ENCODE results near the gene TSPYL2.

TSPYL2 gene

GRCh38 chrX:53080628-53081580 is 1.3 kb upstream of the TSPYL2 start:
- DNase-seq: no peak

- DNase-seq: no peak
Measured at GRCh38 chrX:53082773-53083616, 828 bp downstream of the TSPYL2 start.

DNA sequence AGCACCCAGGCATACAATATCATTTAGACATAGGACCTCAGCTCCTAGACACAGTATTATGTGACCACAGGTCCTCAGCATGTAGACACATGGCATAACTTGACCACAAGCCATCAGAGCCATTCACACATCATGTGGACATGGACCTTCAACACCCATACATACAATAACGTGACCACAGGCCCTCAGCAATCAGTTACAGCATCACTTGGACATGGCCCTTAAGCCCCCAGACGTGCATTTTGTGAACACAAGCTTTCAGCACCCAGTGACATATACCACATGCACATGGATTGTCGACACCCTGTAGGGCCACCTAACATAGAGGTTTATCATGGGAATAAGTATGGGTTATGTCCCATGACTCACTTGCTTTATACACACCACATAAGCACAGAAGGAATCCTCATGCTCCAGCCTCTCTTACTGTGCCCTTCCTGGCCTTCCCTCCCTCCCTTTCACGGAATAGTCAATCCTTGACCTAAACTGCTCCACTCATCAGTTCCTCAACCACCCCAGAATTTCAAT is 1.9 kb downstream of the TSPYL2 start:
- DNase-seq: no peak

DNA sequence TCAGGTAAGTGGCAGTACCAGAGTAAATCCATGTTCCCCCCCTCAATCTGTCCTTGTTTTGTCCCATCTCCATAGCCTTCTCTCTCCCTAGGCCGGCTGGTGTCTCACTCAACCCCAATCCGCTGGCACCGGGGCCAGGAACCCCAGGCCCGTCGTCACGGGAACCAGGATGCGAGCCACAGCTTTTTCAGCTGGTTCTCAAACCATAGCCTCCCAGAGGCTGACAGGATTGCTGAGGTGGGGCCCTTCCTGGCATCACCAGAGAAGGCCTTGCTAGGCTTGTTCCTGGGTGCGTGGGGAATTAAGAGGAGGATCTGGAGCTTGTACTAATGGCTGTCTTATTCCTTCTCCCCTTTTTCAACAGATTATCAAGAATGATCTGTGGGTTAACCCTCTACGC is 2.7 kb downstream of the TSPYL2 start:
- DNase-seq: no peak

DNA sequence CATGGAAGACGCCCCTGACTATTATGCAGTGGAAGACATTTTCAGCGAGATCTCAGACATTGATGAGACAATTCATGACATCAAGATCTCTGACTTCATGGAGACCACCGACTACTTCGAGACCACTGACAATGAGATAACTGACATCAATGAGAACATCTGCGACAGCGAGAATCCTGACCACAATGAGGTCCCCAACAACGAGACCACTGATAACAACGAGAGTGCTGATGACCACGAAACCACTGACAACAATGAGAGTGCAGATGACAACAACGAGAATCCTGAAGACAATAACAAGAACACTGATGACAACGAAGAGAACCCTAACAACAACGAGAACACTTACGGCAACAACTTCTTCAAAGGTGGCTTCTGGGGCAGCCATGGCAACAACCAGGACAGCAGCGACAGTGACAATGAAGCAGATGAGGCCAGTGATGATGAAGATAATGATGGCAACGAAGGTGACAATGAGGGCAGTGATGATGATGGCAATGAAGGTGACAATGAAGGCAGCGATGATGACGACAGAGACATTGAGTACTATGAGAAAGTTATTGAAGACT is 3.6 kb downstream of the TSPYL2 start:
- no peak for DNase-seq

DNA sequence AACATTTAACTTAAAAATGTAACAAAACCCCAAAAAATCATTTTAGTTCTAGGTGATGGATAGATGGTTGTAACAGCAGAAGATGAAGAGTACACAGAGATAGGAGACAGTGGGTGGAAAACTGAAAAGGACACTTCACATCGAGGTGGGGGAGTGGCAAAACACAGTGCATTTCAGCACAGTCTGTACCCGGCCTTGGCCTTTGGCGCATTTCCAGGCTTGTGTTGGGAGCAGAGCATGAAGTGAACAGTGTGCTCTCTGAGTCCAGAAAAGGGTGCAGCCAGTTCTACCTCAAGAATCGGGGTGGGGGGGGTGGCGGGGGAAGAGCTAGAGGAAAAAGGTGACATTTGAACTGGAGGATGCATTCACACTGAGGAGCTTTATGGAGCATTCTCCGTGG is 4.3 kb downstream of the TSPYL2 start:
- DNase-seq: no peak

DNA sequence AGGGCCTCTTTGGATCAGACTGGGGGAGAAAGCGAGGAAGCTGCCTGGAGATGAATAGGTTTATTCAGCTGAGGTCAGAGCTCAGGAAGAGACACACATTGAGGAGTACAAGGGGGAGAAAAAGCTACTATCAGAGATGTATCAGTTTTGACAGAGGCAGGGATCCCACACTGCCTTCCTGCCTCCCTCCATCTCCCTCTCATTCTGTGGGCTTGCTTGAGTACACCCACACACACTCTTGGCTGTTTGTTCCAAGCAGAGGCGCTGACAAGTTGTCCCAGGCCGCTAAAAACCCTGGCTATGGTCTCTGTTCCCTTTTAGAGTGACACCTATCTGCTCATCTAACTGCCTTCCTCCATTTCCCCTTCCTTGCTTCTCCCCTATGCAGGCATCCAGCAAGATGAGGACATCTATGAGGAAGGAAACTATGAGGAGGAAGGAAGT is 5.2 kb downstream of the TSPYL2 start:
- DNase-seq: no peak

DNA sequence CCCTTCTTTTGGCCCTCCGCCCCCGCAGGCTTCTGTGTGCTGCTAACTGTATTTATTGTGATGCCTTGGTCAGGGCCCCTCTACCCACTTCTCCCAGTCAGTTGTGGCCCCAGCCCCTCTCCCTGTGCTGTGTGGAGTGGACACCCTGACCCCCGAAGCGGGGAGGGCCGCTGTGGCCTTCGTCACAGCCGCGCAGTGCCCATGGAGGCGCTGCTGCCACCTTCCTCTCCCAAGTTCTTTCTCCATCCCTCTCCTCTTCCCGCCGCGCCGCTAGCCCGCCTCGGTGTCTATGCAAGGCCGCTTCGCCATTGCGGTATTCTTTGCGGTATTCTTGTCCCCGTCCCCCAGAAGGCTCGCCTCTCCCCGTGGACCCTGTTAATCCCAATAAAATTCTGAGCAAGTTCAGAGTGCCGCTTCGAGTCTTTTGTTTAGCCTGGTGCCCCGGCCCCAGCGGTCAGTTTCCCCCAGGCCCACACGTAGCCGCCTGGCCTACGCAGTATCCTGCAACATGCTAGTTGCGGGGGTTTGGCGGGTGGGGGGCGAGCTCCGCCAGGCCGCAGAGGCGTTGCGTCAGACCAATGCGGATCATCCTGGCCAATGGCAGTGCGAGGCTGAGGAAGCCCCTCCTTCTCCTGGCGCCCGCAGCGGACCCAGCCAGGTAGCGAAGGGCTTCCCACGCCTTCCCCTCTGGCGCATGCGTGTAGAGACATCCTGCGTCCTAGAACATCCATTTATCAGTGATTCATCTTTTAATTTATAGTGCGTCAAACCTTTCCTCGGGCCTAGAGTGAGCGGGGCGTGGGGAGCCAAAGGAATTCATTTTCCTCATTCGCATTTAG is 6.2 kb downstream of the TSPYL2 start:
- DNase-seq: peak; percentile 60

DNA sequence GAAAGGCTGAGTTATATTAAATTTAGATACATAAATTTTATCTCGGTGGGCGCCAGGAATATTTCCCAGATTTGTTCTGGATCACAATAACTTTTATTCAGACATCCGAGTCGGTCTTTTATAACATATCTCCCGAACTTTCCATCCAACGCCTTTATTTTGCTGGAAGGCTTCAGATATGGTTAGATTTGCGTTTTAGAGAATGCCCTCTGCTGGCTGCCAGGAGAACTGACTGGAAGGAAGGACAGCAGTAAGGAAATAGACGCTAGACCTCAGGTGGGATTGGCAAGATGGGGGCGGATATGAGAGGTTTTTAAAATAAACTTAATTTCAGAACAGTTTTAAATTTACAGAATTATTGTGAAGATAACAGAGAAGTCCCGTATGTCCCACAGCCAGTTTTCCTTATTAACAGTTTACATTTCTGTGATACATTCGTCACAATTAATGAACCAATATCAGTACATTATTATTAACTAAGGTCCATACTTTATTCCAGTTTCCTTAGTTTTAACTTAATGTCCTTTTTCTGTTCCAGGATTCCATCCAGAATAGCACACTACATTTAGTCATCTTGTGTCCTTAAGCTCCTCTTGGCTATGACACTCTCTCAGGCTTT is 7.2 kb downstream of the TSPYL2 start:
- DNase-seq: peak; percentile 7

DNA sequence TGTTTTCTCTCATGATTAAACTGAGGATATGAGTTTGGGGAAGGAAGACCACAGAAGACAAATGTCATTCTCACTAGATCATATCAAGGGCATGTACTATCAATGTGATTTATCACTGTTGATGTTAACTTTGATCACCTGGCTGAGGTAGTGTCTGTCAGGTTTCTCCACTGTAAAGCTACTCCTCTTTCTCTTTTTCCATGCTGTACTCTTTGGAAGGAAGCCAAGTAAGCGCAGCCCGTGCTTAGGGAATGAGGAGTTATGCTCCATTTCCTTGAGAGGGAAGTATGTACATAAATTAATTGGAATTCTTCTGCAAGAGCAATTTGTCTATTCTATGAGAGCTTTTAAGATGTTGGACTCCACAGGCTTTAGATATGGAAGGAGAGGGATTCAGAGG is 7.8 kb downstream of the TSPYL2 start:
- no peak for DNase-seq

DNA sequence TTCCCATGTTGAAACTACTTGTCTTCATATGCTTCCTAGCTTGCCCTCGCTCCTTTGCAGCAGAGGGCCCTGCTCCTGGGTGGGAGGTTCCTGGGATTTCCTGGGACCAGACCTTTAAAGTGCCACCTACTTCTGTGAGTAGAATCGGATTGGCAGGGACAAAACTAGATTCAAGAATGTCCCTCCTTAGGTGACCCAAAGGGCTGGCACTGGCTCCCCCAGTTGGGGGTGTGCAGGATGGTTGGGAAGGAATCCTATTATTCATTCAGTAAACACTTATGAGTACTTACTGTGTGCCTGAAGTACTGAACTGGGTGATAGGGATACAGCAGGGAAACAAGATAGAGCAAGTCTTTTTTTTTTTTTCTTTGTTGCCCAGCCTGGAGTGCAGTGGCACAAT is 9.2 kb downstream of the TSPYL2 start:
- DNase-seq: no peak

DNA sequence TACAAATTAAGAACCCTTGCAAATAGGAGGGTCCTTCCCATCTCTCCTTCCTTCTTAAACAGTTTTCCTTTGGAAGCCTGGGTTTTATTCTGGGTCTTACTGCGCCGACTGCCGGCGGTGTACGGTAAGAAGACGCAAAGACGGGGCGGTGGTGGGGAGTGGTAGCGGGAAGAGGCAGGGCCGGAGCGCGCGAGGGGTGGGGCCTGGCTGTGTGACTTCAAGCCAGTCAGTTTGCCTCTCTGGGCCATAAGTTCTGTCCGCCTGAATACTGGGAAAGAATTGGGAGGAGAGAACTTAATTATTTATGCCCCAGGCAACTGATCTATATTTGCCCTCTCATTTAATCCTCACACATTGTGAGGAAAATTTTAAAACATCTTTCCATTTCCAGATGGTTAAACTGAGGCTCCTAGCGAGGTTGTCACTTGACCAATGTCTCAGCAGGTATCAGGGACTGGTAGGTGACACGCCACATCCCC is 11.0 kb downstream of the TSPYL2 start:
- DNase-seq: peak; percentile 35

- peak; percentile 94 for DNase-seq
Measured at GRCh38 chrX:53093748-53094581, 11.8 kb downstream of the TSPYL2 start, which contains the start of gene KANTR. KANTR (plus strand) TSS chrX:53094142; CDS start chrX:53124273, 30,131 bp downstream.

DNA sequence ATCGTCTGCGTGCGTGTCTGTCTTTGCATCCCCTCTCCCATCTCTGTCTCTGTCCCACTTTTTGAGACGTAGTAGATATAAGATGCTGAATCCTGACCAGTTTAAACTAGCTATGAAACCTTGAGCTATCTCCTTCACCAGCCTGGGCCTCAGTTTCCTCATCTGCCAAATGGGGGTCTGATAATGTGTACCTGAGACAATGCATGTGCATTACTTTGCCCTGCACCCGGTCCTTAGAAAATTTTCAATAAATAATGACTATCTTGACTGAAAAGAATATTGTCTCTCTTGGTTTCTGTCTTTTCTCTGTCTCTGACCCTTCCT is 12.4 kb downstream of the TSPYL2 start:
- DNase-seq: no peak

- DNase-seq: no peak
Measured at GRCh38 chrX:53095796-53096195, 13.6 kb downstream of the TSPYL2 start.

GRCh38 chrX:53114864-53115549 is 32.8 kb downstream of the TSPYL2 start:
- DNase-seq: no peak

GRCh38 chrX:53115550-53115874 is 33.3 kb downstream of the TSPYL2 start:
- no peak for DNase-seq

GRCh38 chrX:53116101-53116500 is 33.9 kb downstream of the TSPYL2 start:
- DNase-seq: no peak

- DNase-seq: no peak
Measured at GRCh38 chrX:53122013-53122412, 39.8 kb downstream of the TSPYL2 start.

GRCh38 chrX:53125506-53125905 is 43.3 kb downstream of the TSPYL2 start:
- DNase-seq: no peak

All from DMS153 (cell line).